Skin epidermis (tissue), 12 donors: ENCODE results near the gene MTX3.
A peak's percentile ranks its signal among the peaks of the same experiment; 100 is the strongest.

ENCODE experiments used
- H3K27ac ChIP-seq, 21 experiments: fragments of 200-600 bp; sonication (generic) in 11 of 21; one replicate each; pipeline ENCODE4 v1.5.0; 2020; ENCODE audit warnings: mild to moderate bottlenecking in 3 of 21, inconsistent platforms in 2 of 21, moderate library complexity in 2 of 21
- H3K4me3 ChIP-seq, 7 experiments: fragments of 200-600 bp; sonication (generic) in 2 of 7; one replicate each; pipeline ENCODE4 v1.5.0; 2020; ENCODE audit warnings: inconsistent platforms in 2 of 7, mild to moderate bottlenecking in 2 of 7, moderate library complexity in 1 of 7

MTX3 gene

GRCh38 chr5:79947567-79947966, 43.5 kb downstream of the MTX3 start:
- Histone ChIP-seq H3K27ac (no peak overlapping the region), H3K4me3 (no peak overlapping the region)

GRCh38 chr5:79938468-79938867, 52.6 kb downstream of the MTX3 start:
- H3K27ac ChIP-seq = peak overlapping the region in 9 of 21 experiments; percentile 3 to 67 (median 48)

GRCh38 chr5:79936646-79937216, 54.3 kb downstream of the MTX3 start:
- peak overlapping the region in 8 of 21 experiments; percentile 9 to 72 (median 62) for H3K27ac ChIP-seq

More at GRCh38 chr5:79938468-79938867, 52.6 kb downstream of the MTX3 start:
- H3K4me3 ChIP-seq = no peak overlapping the region

GRCh38 chr5:79936002-79936645, 54.9 kb downstream of the MTX3 start:
- peak overlapping the region in 11 of 21 experiments; percentile 9 to 72 (median 60) for H3K27ac ChIP-seq
- no peak overlapping the region for H3K4me3 ChIP-seq

More at GRCh38 chr5:79936646-79937216, 54.3 kb downstream of the MTX3 start:
- no peak overlapping the region for H3K4me3 ChIP-seq

- Histone ChIP-seq H3K27ac (peak overlapping the region in 8 of 21 experiments; percentile 33 to 72 (median 62)), H3K4me3 (no peak overlapping the region)
These were observed 56.4 kb downstream of the MTX3 start for GRCh38 chr5:79934681-79935080.

- H3K27ac ChIP-seq = peak overlapping the region in 6 of 21 experiments; percentile 25 to 44 (median 37)
- no peak overlapping the region for H3K4me3 ChIP-seq
These were observed 58.3 kb downstream of the MTX3 start for GRCh38 chr5:79932510-79933504.

- Histone ChIP-seq H3K4me3 (no peak overlapping the region), H3K27ac (peak overlapping the region in 6 of 21 experiments; percentile 25 to 44 (median 42))
These were observed 59.2 kb downstream of the MTX3 start for GRCh38 chr5:79931866-79932265.

- H3K4me3 ChIP-seq = no peak overlapping the region
- peak overlapping the region in 1 of 21 experiments; percentile 42 for H3K27ac ChIP-seq
These were observed 59.7 kb downstream of the MTX3 start for GRCh38 chr5:79931409-79931808.

- Histone ChIP-seq H3K27ac (no peak overlapping the region), H3K4me3 (no peak overlapping the region)
These were observed 62.0 kb downstream of the MTX3 start for GRCh38 chr5:79929095-79929494.
